Esophagus muscularis mucosa (tissue), 3 donors: ENCODE data around the gene SMIM1.

Source experiments
- POLR2A ChIP-seq: fragments of 450-650 bp; IDR thresholded peaks from one replicate; pipeline ENCODE4 v1.6.1; 2017; ENCODE audit warnings: antibody characterized with exemption, moderate library complexity, mild to moderate bottlenecking, low read depth
- TF ChIP-seq, protein P1 (sequence below), 3 experiments: fragments of 200-600 bp in 2 of 3; fragments of 450-650 bp in 1 of 3; sonication (generic) in 2 of 3; IDR thresholded peaks; one replicate each; pipeline ENCODE4 v1.5.1; 2017 to 2019; ENCODE audit warnings: antibody characterized with exemption in 3 of 3, mild to moderate bottlenecking in 2 of 3, moderate library complexity in 1 of 3

DNA sequence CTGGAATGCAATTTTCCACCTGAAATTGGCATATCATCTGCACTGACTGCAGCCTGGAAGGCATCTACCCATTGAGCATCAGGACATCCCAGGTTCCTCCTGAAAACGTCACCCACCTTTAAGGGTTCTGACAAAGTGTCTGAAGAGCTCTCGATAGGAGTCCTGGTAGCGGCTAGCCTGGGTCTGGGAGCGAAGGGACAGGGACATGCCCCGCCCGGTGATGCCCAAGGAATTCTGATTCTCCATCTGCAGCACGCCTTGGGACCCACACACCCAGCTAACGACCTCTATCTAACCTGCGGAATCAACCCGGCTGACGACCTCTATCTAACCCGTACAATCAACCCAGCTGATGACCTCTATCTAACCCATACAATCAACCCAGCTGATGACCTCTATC, 33.6 kb upstream of the SMIM1 start:
- TF ChIP-seq, protein P1, sequence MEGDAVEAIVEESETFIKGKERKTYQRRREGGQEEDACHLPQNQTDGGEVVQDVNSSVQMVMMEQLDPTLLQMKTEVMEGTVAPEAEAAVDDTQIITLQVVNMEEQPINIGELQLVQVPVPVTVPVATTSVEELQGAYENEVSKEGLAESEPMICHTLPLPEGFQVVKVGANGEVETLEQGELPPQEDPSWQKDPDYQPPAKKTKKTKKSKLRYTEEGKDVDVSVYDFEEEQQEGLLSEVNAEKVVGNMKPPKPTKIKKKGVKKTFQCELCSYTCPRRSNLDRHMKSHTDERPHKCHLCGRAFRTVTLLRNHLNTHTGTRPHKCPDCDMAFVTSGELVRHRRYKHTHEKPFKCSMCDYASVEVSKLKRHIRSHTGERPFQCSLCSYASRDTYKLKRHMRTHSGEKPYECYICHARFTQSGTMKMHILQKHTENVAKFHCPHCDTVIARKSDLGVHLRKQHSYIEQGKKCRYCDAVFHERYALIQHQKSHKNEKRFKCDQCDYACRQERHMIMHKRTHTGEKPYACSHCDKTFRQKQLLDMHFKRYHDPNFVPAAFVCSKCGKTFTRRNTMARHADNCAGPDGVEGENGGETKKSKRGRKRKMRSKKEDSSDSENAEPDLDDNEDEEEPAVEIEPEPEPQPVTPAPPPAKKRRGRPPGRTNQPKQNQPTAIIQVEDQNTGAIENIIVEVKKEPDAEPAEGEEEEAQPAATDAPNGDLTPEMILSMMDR (IDR thresholded peaks at IDR 0.05): no peak
- no peak for TF ChIP-seq POLR2A
